SJSA1 (cell line): Measurements from ENCODE around the gene OR14J1. TPM values are rescaled to one million over a fixed set of nuclear protein-coding genes. Genes with fewer than 3 reads are reported as not detected.

Experiments
- DNase-seq, 2 experiments: peaks; one replicate each; pipeline ENCODE4 v3.0.0-alpha.2; 2015 to 2020; ENCODE audit warnings: low spot score in 2 of 2, low read depth in 1 of 2
- H3K27ac ChIP-seq: fragments of 250-450 bp; sonication (Bioruptor Pico); 2 replicates; pipeline ENCODE4 v1.5.1; 2020; ENCODE audit warnings: mild to moderate bottlenecking, moderate library complexity
- H3K27me3 ChIP-seq: fragments of 250-450 bp; sonication (Bioruptor Pico); replicated peaks from 2 replicates; pipeline ENCODE4 v1.5.1; 2020; ENCODE audit warnings: mild to moderate bottlenecking, moderate library complexity
- H3K36me3 ChIP-seq: fragments of 250-450 bp; sonication (Bioruptor Pico); 2 replicates; pipeline ENCODE4 v1.5.1; 2020; ENCODE audit warnings: mild to moderate bottlenecking
- H3K4me1 ChIP-seq: fragments of 250-450 bp; sonication (Bioruptor Pico); replicated peaks from 2 replicates; pipeline ENCODE4 v1.6.1; 2021; ENCODE audit warnings: mild to moderate bottlenecking
- H3K4me3 ChIP-seq: fragments of 250-450 bp; sonication (Bioruptor Pico); 2 replicates; pipeline ENCODE4 v1.5.1; 2020; ENCODE audit warnings: mild to moderate bottlenecking
- H3K9me3 ChIP-seq: fragments of 250-450 bp; sonication (Bioruptor Pico); replicated peaks from 2 replicates; pipeline ENCODE4 v1.5.1; 2020; ENCODE audit warnings: mild to moderate bottlenecking
- total RNA-seq: library from RNA; depleted of rRNA; stranded (reverse); fragments of >200 nt; shearing (Covaris generic); gene quantifications from 2 replicates; pipeline ENCODE4 v1.2.3, GENCODE V29; 2014; rRNA removed

Gene OR14J1
- total RNA-seq, 1 experiment from 2014 or later: not detected

DNA sequence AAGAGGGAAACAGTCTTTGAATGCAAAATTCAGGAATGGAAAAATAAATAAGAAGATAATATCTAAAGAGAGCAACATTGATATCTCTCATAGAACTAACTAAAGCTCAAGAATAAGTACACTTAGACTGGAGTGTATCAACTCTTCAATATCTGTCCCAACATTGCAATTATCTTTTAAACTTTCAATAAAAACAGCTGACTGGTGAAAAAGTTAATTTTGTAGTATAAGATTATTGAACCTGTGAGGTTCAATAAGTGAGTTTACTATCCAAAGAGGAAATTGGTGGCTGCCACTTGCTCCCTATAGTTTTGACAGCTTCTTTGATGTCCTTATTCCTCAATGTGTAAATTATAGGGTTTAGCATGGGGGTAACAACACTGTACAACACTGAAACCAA, 53.5 kb downstream of the OR14J1 start:
- no peak for DNase-seq
- no peaks in the 10 kb centered on the region for H3K9me3 ChIP-seq
- H3K4me1 ChIP-seq: no peaks in the 10 kb centered on the region
- no peak overlapping the region for H3K4me3 ChIP-seq
- no peaks in the 10 kb centered on the region for H3K36me3 ChIP-seq
- H3K27ac ChIP-seq: no peak overlapping the region
- H3K27me3 ChIP-seq: no peaks in the 10 kb centered on the region

- Histone ChIP-seq H3K4me3 (no peak overlapping the region), H3K4me1 (no peaks in the 10 kb centered on the region), H3K27ac (no peak overlapping the region), H3K27me3 (no peaks in the 10 kb centered on the region), H3K36me3 (no peaks in the 10 kb centered on the region), H3K9me3 (no peaks in the 10 kb centered on the region)
- DNase-seq: no peak
Measured at GRCh38 chr6:29355603-29356002, 54.1 kb downstream of the OR14J1 start.

Other genes starting within 250 kb of the OR14J1 start
- not detected in 2 replicates for gene OR2B3, start 214.4 kb upstream of the OR14J1 start, total RNA-seq
- not detected in 2 replicates for gene OR2J1, start 202.2 kb upstream of the OR14J1 start, total RNA-seq
- gene OR2J3, start 193.6 kb upstream of the OR14J1 start, total RNA-seq: not detected in 2 replicates
- gene OR2J2, start 130.8 kb upstream of the OR14J1 start, total RNA-seq: not detected in 2 replicates
- gene OR5V1, start 67.2 kb downstream of the OR14J1 start, total RNA-seq: not detected in 2 replicates
- not detected in 2 replicates for gene OR12D3, start 73.6 kb downstream of the OR14J1 start, total RNA-seq
- gene OR12D2, start 93.9 kb downstream of the OR14J1 start, total RNA-seq: not detected in 2 replicates
- gene OR12D1, start 113.2 kb downstream of the OR14J1 start, total RNA-seq: not detected in 2 replicates
- gene OR10C1, start 137.6 kb downstream of the OR14J1 start, total RNA-seq: not detected in 2 replicates
- gene OR11A1, start 155.4 kb downstream of the OR14J1 start, total RNA-seq: not detected in 2 replicates
- gene OR2H1, start 155.5 kb downstream of the OR14J1 start, total RNA-seq: not detected in 2 replicates
- gene MAS1L, start 186.3 kb downstream of the OR14J1 start, total RNA-seq: not detected in 2 replicates